Embryonic facial prominence (tissue), 1 donor: ENCODE measurements around the gene IL32.

ENCODE experiments used
- DNase-seq: peaks from one replicate; pipeline ENCODE4 v3.0.0-alpha.2; 2016; ENCODE audit errors: extremely low spot score

The IL32 gene

GRCh38 chr16:3089717-3090592 is 24.5 kb downstream of the IL32 start:
- no peak for DNase-seq

- DNase-seq: no peak
These were observed 26.1 kb downstream of the IL32 start for GRCh38 chr16:3091551-3091950.

DNA sequence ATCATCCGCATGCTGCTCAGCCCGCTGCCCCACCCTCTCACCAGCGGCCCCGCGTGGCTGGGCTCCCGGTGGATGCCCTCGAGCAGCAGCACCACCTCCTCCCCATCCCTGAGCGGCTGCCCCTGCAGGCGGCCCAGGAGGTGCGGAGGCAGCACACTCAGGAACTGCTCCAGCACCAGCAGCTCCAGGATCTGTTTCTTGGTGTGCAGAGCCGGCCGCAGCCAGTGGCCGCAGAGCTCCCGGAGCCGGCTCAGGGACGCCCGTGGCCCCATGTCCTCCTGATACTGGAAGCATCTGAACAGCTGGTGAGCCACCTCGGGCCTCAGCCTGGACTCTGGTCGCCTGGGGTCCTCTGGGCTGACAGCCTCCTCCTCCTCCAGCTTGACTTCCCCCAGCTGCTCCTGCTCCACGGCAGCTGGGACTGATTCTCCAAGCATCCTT is 27.1 kb downstream of the IL32 start:
- DNase-seq: no peak

DNA sequence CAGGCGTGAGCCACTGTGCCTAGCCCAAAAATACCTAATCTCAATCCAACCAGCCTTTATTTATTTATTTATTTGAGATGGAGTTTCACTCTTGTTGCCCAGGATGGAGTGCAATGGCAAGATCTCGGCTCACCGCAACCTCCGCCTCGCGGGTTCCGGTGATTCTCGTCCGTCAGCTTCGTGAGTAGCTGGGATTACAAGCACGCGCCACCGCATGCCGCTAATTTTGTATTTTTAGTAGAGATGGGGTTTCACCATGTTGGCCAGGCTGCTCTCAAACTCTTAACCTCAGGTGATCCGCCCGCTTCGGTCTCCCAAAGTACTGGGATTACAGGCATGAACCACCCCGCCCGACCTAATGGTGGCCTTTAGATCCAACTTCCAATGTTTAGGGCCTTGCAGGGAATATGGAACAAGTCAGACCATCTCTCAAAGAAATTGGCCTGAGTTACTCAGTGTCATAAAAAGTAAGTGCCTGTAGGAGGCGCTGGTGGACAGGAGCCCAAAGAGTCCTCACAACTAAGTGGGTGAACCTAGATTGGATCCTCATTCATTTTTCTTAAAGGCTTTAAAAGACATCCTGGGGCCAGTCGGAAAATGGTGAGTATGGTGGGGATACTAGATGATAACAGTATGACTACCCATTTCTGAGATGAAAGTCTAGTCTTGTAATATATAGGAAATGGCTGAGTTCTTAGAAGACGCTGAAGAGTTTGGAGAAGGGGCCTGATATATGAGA is 29.0 kb downstream of the IL32 start:
- no peak for DNase-seq

DNA sequence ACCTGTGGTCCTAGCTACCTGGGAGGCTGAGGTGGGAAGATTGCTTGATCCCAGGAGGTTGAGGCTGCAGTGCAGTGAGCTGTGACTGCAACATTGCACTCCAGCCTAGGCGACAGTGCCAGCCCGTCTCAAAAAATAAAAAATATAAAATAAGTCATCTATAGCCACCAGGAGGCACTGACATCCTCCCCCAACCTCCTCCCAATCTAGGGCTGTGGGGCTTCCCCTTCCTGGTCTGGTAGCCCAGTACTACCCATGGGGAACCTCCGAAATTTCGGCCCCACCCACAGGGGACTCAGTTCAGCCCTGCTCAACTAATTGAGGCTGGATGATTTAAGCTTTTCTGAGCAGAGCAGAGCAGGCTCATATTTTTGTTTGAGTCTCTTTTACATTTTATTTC is 30.4 kb downstream of the IL32 start:
- no peak for DNase-seq

- no peak for DNase-seq
These were observed 30.9 kb downstream of the IL32 start for GRCh38 chr16:3096362-3096761.

DNA sequence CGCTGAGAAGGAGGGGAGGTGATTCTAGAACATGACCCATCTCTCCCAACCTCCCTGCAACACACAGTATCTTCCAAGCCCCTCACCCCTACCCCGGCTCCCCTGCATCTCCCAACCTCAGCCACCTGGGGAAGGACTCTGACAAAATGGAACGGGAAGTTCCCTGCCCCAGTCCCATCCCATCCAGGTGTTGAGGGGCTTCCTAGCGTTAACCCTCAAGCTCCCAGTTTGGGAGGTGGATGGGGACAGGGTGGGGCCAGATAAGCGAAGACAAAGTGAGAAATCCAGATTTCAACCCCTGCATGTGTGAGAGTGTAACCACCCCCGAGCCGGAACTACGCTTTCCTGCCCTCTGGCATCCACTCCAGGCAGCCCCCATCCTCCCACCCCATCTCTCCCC is 31.8 kb downstream of the IL32 start:
- DNase-seq: no peak

DNA sequence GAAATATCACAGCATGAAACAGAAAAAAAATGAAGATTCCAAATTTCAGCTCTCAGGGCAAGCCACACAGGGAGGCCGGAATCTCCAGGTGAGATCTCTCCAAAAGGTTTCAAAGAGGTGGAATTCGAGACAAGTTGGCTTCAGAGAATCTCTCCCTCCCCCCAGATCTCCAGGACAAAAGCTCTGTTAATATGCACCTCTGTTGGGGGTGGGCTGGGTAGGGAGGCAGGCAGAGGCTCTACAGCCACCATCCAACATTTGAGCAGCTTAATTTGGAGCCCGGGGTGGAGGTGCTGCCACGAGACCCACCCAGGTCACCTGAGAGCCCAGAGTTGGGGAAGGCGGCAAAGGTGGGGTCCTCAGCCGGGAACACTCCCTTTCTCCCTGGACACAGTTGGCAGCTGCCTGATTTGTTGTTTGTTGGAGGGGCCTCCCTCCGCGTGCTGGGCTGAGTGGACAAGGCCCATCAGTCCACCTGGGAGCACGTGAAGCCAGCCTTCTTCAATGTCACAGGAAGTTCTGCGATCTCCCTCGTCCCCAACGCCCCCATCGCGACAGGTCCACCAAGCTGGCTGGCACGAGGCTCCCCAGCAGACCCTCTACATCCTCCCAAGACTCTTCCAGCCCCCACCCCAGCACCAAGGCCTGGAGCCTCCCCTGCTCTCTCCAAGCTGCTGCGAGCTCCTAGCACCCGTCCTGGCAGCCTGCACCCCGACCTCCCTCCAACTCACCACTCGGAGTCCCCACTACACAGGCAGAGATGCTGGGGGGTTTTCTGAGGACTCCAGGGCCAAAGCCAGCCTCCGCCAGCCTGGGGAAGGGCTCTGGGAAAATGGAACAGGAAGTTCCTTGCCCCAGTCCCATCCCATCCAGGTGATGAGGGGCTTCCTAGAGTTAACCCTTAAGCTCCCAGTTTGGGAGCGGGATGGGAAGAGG is 33.3 kb downstream of the IL32 start, which contains the start of gene ZSCAN10:
Gene ZSCAN10, minus strand, starts transcription at position 836 of the 936 bp plus-strand sequence. CDS start 6,357 bp downstream, outside the sequence.
- DNase-seq: no peak

GRCh38 chr16:3099395-3099731 is 33.9 kb downstream of the IL32 start:
- DNase-seq: no peak

DNA sequence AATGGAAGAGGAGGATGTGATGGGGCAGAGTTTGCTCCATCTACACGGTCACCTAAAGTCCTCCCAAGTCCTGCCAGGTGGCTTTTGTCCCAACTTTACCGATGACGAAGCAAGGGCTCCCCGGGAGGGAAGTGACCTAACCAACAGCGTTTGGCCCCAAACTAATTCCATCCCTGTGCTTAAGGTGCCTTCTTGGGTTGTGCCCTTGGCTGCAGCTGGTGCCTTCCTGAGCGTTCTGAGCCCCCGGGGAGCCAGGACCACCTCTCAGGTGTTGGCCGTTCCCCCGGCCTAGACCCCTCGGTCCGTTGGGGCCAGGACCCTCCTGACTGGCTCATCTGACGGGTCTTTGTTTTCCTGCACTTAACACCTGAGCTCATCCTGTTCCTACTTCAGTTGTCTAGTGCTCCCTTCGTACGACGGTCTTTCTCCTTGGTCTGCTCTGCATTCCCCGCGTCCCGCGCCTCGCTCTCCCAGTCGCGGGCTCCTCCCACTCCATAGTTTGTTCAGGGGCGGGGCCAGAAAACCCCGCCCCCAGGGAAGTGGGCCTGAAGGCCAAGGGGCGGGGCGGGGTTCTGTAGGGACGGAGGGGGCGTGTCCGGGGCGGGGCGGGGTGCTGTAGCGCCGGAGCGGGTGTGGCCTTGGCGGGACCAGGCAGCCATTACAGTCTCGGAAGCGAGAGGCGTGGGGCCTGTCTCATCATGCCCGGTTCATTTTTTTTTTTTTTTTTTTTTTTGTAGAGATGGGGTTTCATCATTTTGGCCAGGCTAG is 34.5 kb downstream of the IL32 start:
- DNase-seq: peak; percentile 28

DNA sequence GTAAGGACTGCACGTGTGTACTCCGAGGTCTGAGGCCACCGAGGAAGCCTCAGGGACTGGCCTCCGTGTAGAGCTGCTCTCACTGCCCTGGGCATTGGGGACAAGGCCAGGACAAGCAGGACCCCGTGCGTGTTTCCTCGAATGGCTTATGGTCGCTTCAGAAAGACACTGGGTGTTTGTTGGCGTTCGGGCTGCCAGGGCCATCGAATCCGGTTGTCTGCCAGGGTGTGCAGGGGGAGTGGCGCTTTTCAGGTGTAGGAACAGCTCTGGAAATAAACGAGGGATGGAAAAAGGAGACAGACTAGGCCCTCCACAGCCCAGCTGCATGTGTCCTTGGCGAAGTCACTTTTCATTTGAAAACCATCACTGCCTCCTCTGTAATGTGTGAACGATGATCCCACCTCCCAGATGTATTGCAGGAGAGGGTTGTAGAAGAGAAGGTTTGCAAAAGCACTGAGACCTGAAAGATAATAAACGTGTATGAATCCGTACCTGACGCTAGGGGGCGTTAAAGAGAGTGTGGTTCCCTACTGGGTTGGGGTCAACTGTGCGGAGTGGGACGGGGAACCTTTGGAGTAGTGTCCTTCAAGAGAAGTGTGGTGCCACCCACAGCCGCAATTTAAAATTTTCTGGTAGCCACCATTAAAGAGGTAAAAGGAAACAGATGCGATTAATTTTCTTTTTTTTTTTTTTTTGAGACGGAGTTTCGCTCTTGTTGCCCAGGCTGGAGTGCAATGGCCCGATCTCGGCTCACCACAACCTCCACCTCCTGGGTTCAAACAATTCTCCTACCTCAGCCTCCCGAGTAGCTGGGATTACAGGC is 35.8 kb downstream of the IL32 start:
- DNase-seq: no peak

DNA sequence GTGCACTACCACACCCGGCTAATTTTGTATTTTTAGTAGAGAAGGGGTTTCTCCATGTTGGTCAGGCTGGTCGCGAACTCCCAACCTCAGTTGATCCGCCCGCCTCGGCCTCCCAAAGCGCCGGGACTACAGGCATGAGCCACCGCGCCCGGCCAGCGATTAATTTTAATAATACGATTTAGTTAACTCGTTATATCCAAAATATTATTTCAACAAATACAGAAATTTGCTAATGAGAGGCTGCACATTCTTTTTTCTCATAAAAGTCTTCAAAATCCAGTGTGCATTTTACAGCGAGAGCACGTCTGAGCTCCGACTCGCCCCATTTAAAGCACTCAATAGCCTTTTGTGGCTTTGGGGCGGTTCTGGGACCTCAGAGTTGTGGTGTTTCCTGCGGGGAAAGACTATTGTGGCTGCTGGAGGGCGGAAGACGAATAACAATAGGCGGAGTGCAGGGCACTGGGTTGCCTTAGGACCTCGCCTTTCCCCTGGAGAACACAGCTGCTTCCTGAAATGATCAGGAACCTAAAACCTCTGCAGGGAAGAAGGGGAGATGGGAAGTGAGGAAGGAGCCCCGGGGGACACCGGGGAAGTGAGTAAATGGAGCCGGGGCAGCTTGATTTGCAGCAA is 36.5 kb downstream of the IL32 start:
- no peak for DNase-seq

GRCh38 chr16:3106205-3106928 is 40.9 kb downstream of the IL32 start:
- peak; percentile 72 for DNase-seq

- DNase-seq: no peak
These were observed 46.8 kb downstream of the IL32 start, which contains the start of gene ZNF205 for GRCh38 chr16:3112058-3112880. TSS of gene ZNF205 (plus strand) at chr16:3112586. CDS start at chr16:3113431, 845 bp downstream.

- DNase-seq: no peak
These were observed 47.6 kb downstream of the IL32 start for GRCh38 chr16:3112881-3113574.

DNA sequence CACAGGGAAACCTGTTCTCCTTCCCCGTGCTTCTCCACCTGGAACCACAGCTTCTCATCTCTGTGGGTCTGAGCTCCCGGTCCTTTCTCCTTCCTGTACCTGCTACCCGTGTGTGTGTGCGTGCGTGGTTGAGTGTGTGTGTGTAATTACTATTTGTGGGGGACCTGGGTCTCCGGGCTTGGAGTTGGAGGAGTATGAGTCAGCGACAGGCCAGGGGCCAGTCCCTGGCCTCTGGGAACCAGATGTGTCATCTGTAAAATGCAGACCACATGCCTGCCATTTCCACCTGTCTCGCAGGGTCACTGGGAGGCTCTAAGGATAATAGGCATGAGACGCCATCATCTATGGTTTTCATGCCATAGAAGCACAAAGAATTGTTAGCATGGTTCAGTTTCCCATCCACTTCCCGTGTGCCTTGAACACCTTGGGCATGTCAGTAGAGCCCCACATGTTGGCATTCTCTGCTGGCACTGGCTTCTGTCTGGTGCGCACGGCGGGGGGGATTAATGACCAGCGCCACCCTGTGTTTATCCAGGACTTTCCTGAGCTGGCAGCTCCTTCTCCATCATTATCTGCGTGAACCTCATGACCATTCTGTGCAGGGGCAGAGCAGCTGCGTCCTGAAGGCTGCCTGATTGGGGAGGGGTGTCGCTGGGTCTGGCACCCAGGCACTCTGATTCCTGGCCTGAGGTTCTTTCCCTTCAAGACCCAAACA is 48.5 kb downstream of the IL32 start:
- no peak for DNase-seq

GRCh38 chr16:3115003-3115402 is 49.6 kb downstream of the IL32 start:
- DNase-seq: no peak
